Naive B cell (primary cell): ENCODE results near the gene AATF. TPM values are rescaled to one million over a fixed set of nuclear protein-coding genes. Genes with fewer than 3 reads are reported as not detected.

Experiments
- ATAC-seq, 2 donors: fragments of 150-1000 bp; cut with Tn5 transposase; 2 replicates each; pipeline ENCODE4 v1.10.0; 2021; ENCODE audit warnings: low read depth in 2 of 2, mild to moderate bottlenecking in 2 of 2, moderate library complexity in 2 of 2
- DNase-seq: peaks from one replicate; pipeline ENCODE4 v3.0.0; 2022
- H3K27ac Mint-ChIP-seq, 6 donors: one replicate each; pipeline ENCODE4 v1.8.0; 2020 to 2022; ENCODE audit warnings: mild to moderate bottlenecking in 6 of 6, mixed read lengths in 6 of 6, moderate library complexity in 5 of 6, inconsistent platforms in 2 of 6
- H3K27me3 Mint-ChIP-seq, 3 donors: one replicate each; pipeline ENCODE4 v1.8.0; 2021 to 2022; ENCODE audit warnings: mixed read lengths in 3 of 3, mild to moderate bottlenecking in 1 of 3
- H3K36me3 Mint-ChIP-seq, 2 donors: one replicate each; pipeline ENCODE4 v1.8.0; 2020 to 2022; ENCODE audit warnings: mixed read lengths in 2 of 2, inconsistent platforms in 1 of 2, mild to moderate bottlenecking in 1 of 2
- H3K4me1 Mint-ChIP-seq, 3 donors: one replicate each; pipeline ENCODE4 v1.8.0; 2020 to 2022; ENCODE audit warnings: mixed read lengths in 3 of 3, inconsistent platforms in 1 of 3, mild to moderate bottlenecking in 1 of 3, moderate library complexity in 1 of 3
- H3K4me3 Mint-ChIP-seq, 8 donors: one replicate each; pipeline ENCODE4 v1.8.0; 2020 to 2022; ENCODE audit warnings: mild to moderate bottlenecking in 8 of 8, mixed read lengths in 8 of 8, moderate library complexity in 8 of 8, inconsistent platforms in 2 of 8
- H3K9me3 Mint-ChIP-seq, 7 donors: one replicate each; pipeline ENCODE4 v1.8.0; 2020 to 2022; ENCODE audit warnings: mixed read lengths in 7 of 7, mild to moderate bottlenecking in 5 of 7, inconsistent platforms in 2 of 7, moderate library complexity in 1 of 7
- polyA plus RNA-seq, 6 donors: library from polyadenylated mRNA; unstranded; fragments of 300-500 nt; fragmentation: Illumina TruSeq; gene quantifications; one replicate each; pipeline ENCODE4 v1.2.3, GENCODE V29; 2021; ENCODE audit warnings: low read depth in 6 of 6

AATF gene
- polyA plus RNA-seq, 6 donors from 2014 or later: 63.8 to 96.7 (median 73.2) TPM

- H3K36me3 Mint-ChIP-seq: peaks cover 11 to 18% of the 10 kb centered on the region in 2 donors
- H3K9me3 Mint-ChIP-seq: no peaks in the 10 kb centered on the region
- ATAC-seq: no peak
- no peak overlapping the region for H3K27ac Mint-ChIP-seq
- no peak for DNase-seq
- no peaks in the 10 kb centered on the region for H3K27me3 Mint-ChIP-seq
- H3K4me1 Mint-ChIP-seq: peaks cover 0 to 4% (median 0%) of the 10 kb centered on the region in 3 donors
- no peak overlapping the region for H3K4me3 Mint-ChIP-seq
Observed at GRCh38 chr17:37025847-37026530, 77.2 kb downstream of the AATF start.

- Mint-ChIP-seq H3K27me3 (no peaks in the 10 kb centered on the region), H3K27ac (no peak overlapping the region), H3K4me3 (no peak overlapping the region), H3K36me3 (peaks cover 12 to 18% of the 10 kb centered on the region in 2 donors), H3K4me1 (peaks cover 0 to 4% (median 0%) of the 10 kb centered on the region in 3 donors), H3K9me3 (no peaks in the 10 kb centered on the region)
- DNase-seq (no peak), ATAC-seq (no peak)
Observed at GRCh38 chr17:37026531-37026869, 77.7 kb downstream of the AATF start.

GRCh38 chr17:37028040-37028439 is 79.3 kb downstream of the AATF start:
- H3K4me1 Mint-ChIP-seq: peaks cover 0 to 4% (median 0%) of the 10 kb centered on the region in 3 donors

GRCh38 chr17:37031493-37032083 is 82.8 kb downstream of the AATF start:
- Mint-ChIP-seq H3K27ac (no peak overlapping the region), H3K4me3 (no peak overlapping the region), H3K27me3 (no peaks in the 10 kb centered on the region), H3K9me3 (no peaks in the 10 kb centered on the region), H3K36me3 (peaks cover 0 to 22% of the 10 kb centered on the region in 2 donors), H3K4me1 (no peaks in the 10 kb centered on the region)
- DNase-seq: no peak
- ATAC-seq: no peak

More at GRCh38 chr17:37028040-37028439, 79.3 kb downstream of the AATF start:
- H3K36me3 Mint-ChIP-seq: peaks cover 18 to 20% of the 10 kb centered on the region in 2 donors
- DNase-seq (no peak), ATAC-seq (no peak)
- peak overlapping the region in 2 of 6 donors; percentile 33 to 62 for H3K27ac Mint-ChIP-seq
- no peaks in the 10 kb centered on the region for H3K9me3 Mint-ChIP-seq
- H3K4me3 Mint-ChIP-seq: no peak overlapping the region
- H3K27me3 Mint-ChIP-seq: no peaks in the 10 kb centered on the region

- ATAC-seq (no peak), DNase-seq (no peak)
- Mint-ChIP-seq H3K4me1 (no peaks in the 10 kb centered on the region), H3K9me3 (no peaks in the 10 kb centered on the region), H3K36me3 (peaks cover 0 to 17% of the 10 kb centered on the region in 2 donors), H3K4me3 (no peak overlapping the region), H3K27ac (no peak overlapping the region), H3K27me3 (no peaks in the 10 kb centered on the region)
Observed at GRCh38 chr17:37037590-37038155, 88.9 kb downstream of the AATF start.

GRCh38 chr17:37039269-37039668 is 90.5 kb downstream of the AATF start:
- Mint-ChIP-seq H3K36me3 (peaks cover 0 to 8% of the 10 kb centered on the region in 2 donors), H3K27ac (peak overlapping the region in 1 of 6 donors; percentile 8), H3K4me1 (no peaks in the 10 kb centered on the region), H3K4me3 (no peak overlapping the region), H3K27me3 (no peaks in the 10 kb centered on the region), H3K9me3 (no peaks in the 10 kb centered on the region)
- no peak for DNase-seq
- no peak for ATAC-seq

- no peak for ATAC-seq
- Mint-ChIP-seq H3K4me1 (peaks cover 0 to 7% (median 3%) of the 10 kb centered on the region in 3 donors), H3K27me3 (no peaks in the 10 kb centered on the region)
Observed at GRCh38 chr17:37041932-37042331, 93.2 kb downstream of the AATF start.

GRCh38 chr17:37043201-37043600 is 94.4 kb downstream of the AATF start:
- Mint-ChIP-seq H3K9me3 (no peaks in the 10 kb centered on the region), H3K27me3 (no peaks in the 10 kb centered on the region), H3K4me1 (peaks cover 8 to 16% (median 9%) of the 10 kb centered on the region in 3 donors), H3K27ac (peak overlapping the region in 1 of 6 donors; percentile 33), H3K4me3 (no peak overlapping the region), H3K36me3 (no peaks in the 10 kb centered on the region)
- DNase-seq: no peak
- no peak for ATAC-seq

More at GRCh38 chr17:37041932-37042331, 93.2 kb downstream of the AATF start:
- Mint-ChIP-seq H3K27ac (no peak overlapping the region), H3K9me3 (no peaks in the 10 kb centered on the region), H3K4me3 (no peak overlapping the region), H3K36me3 (peaks cover 0 to 5% of the 10 kb centered on the region in 2 donors)
- no peak for DNase-seq

GRCh38 chr17:37045351-37045922 is 96.7 kb downstream of the AATF start:
- no peaks in the 10 kb centered on the region for H3K27me3 Mint-ChIP-seq
- DNase-seq (no peak), ATAC-seq (no peak)
- H3K4me3 Mint-ChIP-seq: no peak overlapping the region
- peaks cover 8 to 16% (median 9%) of the 10 kb centered on the region in 3 donors for H3K4me1 Mint-ChIP-seq
- H3K36me3 Mint-ChIP-seq: no peaks in the 10 kb centered on the region
- H3K27ac Mint-ChIP-seq: peak overlapping the region in 3 of 6 donors; percentile 26 to 44 (median 29)
- no peaks in the 10 kb centered on the region for H3K9me3 Mint-ChIP-seq

GRCh38 chr17:37047631-37048104 is 98.9 kb downstream of the AATF start:
- H3K9me3 Mint-ChIP-seq: no peaks in the 10 kb centered on the region
- ATAC-seq (peak; percentile 57 to 76), DNase-seq (peak; percentile 44)
- peaks cover 8 to 16% (median 9%) of the 10 kb centered on the region in 3 donors for H3K4me1 Mint-ChIP-seq
- H3K27me3 Mint-ChIP-seq: no peaks in the 10 kb centered on the region
- H3K27ac Mint-ChIP-seq: peak overlapping the region in 2 of 6 donors; percentile 35 to 62
- H3K4me3 Mint-ChIP-seq: no peak overlapping the region
- H3K36me3 Mint-ChIP-seq: no peaks in the 10 kb centered on the region

GRCh38 chr17:37048811-37049210 is 100.1 kb downstream of the AATF start:
- peaks cover 8 to 16% (median 9%) of the 10 kb centered on the region in 3 donors for H3K4me1 Mint-ChIP-seq

GRCh38 chr17:37050920-37051319 is 102.2 kb downstream of the AATF start:
- Mint-ChIP-seq H3K9me3 (no peaks in the 10 kb centered on the region), H3K4me1 (peaks cover 6 to 9% (median 8%) of the 10 kb centered on the region in 3 donors), H3K36me3 (peaks cover 8 to 11% of the 10 kb centered on the region in 2 donors), H3K27me3 (no peaks in the 10 kb centered on the region), H3K4me3 (no peak overlapping the region), H3K27ac (no peak overlapping the region)
- ATAC-seq: no peak
- DNase-seq: no peak

More at GRCh38 chr17:37048811-37049210, 100.1 kb downstream of the AATF start:
- no peak for DNase-seq
- no peaks in the 10 kb centered on the region for H3K9me3 Mint-ChIP-seq
- no peak for ATAC-seq
- H3K4me3 Mint-ChIP-seq: no peak overlapping the region
- no peaks in the 10 kb centered on the region for H3K27me3 Mint-ChIP-seq
- H3K36me3 Mint-ChIP-seq: no peaks in the 10 kb centered on the region
- H3K27ac Mint-ChIP-seq: no peak overlapping the region

GRCh38 chr17:37051381-37051780 is 102.6 kb downstream of the AATF start:
- Mint-ChIP-seq H3K4me3 (no peak overlapping the region), H3K27me3 (no peaks in the 10 kb centered on the region), H3K27ac (no peak overlapping the region), H3K9me3 (no peaks in the 10 kb centered on the region), H3K4me1 (peaks cover 6 to 9% (median 8%) of the 10 kb centered on the region in 3 donors), H3K36me3 (peaks cover 8 to 15% of the 10 kb centered on the region in 2 donors)
- DNase-seq (no peak), ATAC-seq (no peak)
